ENCODE results near the gene RAB10. TPM values are rescaled to one million over a fixed set of nuclear protein-coding genes. Genes with fewer than 3 reads are reported as not detected.
"Not testable (repeated sequence)": the region's sequence is repeated elsewhere in the genome, so short reads cannot be mapped to it uniquely, and the experiment has no call there.

RAB10 gene
- total and polyA plus RNA-seq, 4 experiments from 2014 or later, result 67.8 to 108 (median 91.8) TPM

- Mint-ChIP-seq H3K4me3 (no peak overlapping the region), H3K4me1 (no peaks in the 10 kb centered on the region), H3K36me3 (no peaks in the 10 kb centered on the region), H3K27ac (no peak overlapping the region), H3K27me3 (peaks cover 0 to 2% of the 10 kb centered on the region in 2 donors), H3K9me3 (no peaks in the 10 kb centered on the region)
- Histone ChIP-seq H3K4me1 (ENCODE audit: insufficient read depth, low read length) (no peaks in the 10 kb centered on the region), H3K27me3 (ENCODE audit: insufficient read depth, low read length) (no peaks in the 10 kb centered on the region), H3K36me3 (ENCODE audit: insufficient read depth, low read length) (no peaks in the 10 kb centered on the region), H3K4me3 (ENCODE audit: low read length in 2 of 2) (no peak overlapping the region), H3K27ac (ENCODE audit: low read depth, low read length) (no peak overlapping the region), H3K9me3 (ENCODE audit: control insufficient read depth in 1 of 2, low read length in 2 of 2) (no peaks in the 10 kb centered on the region)
- POLR2A ChIA-PET (ENCODE audit: partially characterized antibody), result no interaction called here
- DNase-seq, result no peak
- CTCF ChIA-PET (ENCODE audit: partially characterized antibody), result no interaction called here
- intact Hi-C loops (cut with micrococcal nuclease), result no loop called here
These were observed 130.3 kb downstream of the RAB10 start for GRCh38 chr2:26164231-26164630.

DNA sequence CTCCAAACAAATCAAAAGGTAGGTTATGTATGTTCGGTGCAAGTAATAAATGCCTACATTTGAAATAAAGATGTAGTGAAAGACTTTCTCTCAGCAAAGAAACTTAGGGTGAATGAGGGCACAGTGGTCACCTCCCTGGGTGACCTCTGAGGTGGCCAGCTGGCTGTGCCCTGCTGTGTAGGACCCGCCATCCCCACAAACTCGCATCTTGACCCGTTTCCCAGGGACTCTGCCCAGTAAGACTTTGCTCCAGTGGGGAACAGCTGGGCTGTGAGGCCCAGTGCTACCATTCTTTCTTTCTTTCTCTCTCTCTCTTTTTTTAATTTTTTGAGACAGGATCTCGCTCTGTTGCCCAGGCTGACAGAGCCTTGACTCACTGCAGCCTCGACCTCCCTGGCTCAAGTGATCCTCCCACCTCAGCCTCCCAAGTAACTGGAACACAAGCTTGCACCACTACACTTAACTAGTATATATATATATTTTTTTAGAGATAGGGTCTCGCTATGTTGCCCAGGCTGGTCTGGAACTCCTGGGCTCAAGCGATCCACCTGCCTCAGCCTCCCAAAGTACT is 130.8 kb downstream of the RAB10 start:
- Histone ChIP-seq H3K27ac (ENCODE audit: low read depth, low read length) (no peak overlapping the region), H3K27me3 (ENCODE audit: insufficient read depth, low read length) (no peaks in the 10 kb centered on the region), H3K4me1 (ENCODE audit: insufficient read depth, low read length) (no peaks in the 10 kb centered on the region), H3K4me3 (ENCODE audit: low read length in 2 of 2) (no peak overlapping the region), H3K9me3 (ENCODE audit: control insufficient read depth in 1 of 2, low read length in 2 of 2) (no peaks in the 10 kb centered on the region), H3K36me3 (ENCODE audit: insufficient read depth, low read length) (no peaks in the 10 kb centered on the region)
- no peaks in the 10 kb centered on the region for H3K4me1 Mint-ChIP-seq
- DNase-seq, result no peak
- H3K36me3 Mint-ChIP-seq, result no peaks in the 10 kb centered on the region
- no peak overlapping the region for H3K27ac Mint-ChIP-seq
- ChIA-PET POLR2A (ENCODE audit: partially characterized antibody) (no interaction called here), CTCF (ENCODE audit: partially characterized antibody) (no interaction called here)
- H3K4me3 Mint-ChIP-seq, result no peak overlapping the region
- H3K27me3 Mint-ChIP-seq, result peaks cover 0 to 4% of the 10 kb centered on the region in 2 donors
- intact Hi-C loops (cut with micrococcal nuclease), result no loop called here
- no peaks in the 10 kb centered on the region for H3K9me3 Mint-ChIP-seq

DNA sequence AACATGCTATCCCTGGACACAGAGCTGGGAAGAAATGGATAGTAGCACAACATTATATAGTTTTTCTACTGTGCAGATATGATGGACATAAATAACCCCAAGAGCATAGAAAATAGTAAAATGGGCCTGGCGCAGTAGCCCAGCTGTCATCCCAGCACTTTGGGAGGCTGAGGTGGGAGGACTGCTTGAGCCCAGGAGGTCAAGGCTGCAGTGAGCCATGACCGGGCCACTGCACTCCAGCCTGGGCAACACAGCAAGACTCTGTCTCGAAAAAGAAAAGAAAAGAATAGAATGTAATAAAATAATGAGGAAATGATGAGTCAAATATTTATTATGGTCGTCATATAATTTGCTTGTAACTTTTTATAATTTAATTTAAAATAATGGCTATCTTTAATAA is 131.5 kb downstream of the RAB10 start:
- no peak for DNase-seq
- Histone ChIP-seq H3K4me3 (ENCODE audit: low read length in 2 of 2) (no peak overlapping the region), H3K9me3 (ENCODE audit: control insufficient read depth in 1 of 2, low read length in 2 of 2) (no peaks in the 10 kb centered on the region), H3K27me3 (ENCODE audit: insufficient read depth, low read length) (no peaks in the 10 kb centered on the region), H3K4me1 (ENCODE audit: insufficient read depth, low read length) (no peaks in the 10 kb centered on the region), H3K27ac (ENCODE audit: low read depth, low read length) (no peak overlapping the region), H3K36me3 (ENCODE audit: insufficient read depth, low read length) (no peaks in the 10 kb centered on the region)
- Mint-ChIP-seq H3K36me3 (no peaks in the 10 kb centered on the region), H3K4me3 (no peak overlapping the region), H3K27ac (no peak overlapping the region), H3K9me3 (no peaks in the 10 kb centered on the region), H3K27me3 (peaks cover 0 to 4% of the 10 kb centered on the region in 2 donors), H3K4me1 (no peaks in the 10 kb centered on the region)
- intact Hi-C loops (cut with micrococcal nuclease), result no loop called here
- CTCF ChIA-PET (ENCODE audit: partially characterized antibody), result no interaction called here
- POLR2A ChIA-PET (ENCODE audit: partially characterized antibody), result interaction anchor here (0.6 kb wide), 1 partner anchor 161 kb away, joined by 3 read pairs; no protein-coding TSS in a partner anchor

- H3K27me3 ChIP-seq (ENCODE audit: insufficient read depth, low read length); H3K27ac Mint-ChIP-seq; H3K9me3 ChIP-seq (ENCODE audit: control insufficient read depth in 1 of 2, low read length in 2 of 2); intact Hi-C loops (cut with micrococcal nuclease); H3K4me1 Mint-ChIP-seq; H3K4me3 ChIP-seq (ENCODE audit: low read length in 2 of 2); H3K4me1 ChIP-seq (ENCODE audit: insufficient read depth, low read length); H3K27ac ChIP-seq (ENCODE audit: low read depth, low read length); H3K4me3 Mint-ChIP-seq; H3K27me3 Mint-ChIP-seq; H3K36me3 Mint-ChIP-seq; H3K36me3 ChIP-seq (ENCODE audit: insufficient read depth, low read length); POLR2A ChIA-PET (ENCODE audit: partially characterized antibody); H3K9me3 Mint-ChIP-seq; DNase-seq: not testable (repeated sequence)
- CTCF ChIA-PET (ENCODE audit: partially characterized antibody), result interaction anchor here (1.0 kb wide), 1 partner anchor 18 kb away, joined by 3 read pairs; no protein-coding TSS in a partner anchor
These were observed 132.7 kb downstream of the RAB10 start for GRCh38 chr2:26166541-26166940.

DNA sequence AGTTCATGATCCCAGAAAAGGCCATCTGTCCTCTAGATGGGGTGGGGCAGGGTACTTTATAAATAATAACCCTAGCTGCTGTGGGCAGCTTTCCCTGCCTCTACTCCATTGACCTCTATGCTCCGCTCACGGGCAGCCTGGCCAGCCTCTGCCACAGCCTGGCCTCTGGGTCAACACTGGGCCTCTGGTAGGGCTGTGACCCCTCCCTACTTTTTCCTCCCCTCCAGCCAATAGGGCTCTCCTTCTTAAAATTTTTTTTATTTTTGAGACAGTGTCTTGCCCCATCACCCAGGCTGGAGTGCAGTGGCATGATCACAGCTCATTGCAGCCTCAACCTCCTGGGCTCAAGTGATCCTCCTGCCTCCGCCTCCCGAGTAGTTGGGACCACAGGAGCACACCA is 134.9 kb downstream of the RAB10 start:
- Mint-ChIP-seq H3K27me3 (peaks cover 3 to 17% of the 10 kb centered on the region in 2 donors), H3K27ac (no peak overlapping the region), H3K36me3 (peaks cover 0 to 1% of the 10 kb centered on the region in 2 donors), H3K4me1 (peaks cover 0 to 11% (median 8%) of the 10 kb centered on the region in 4 donors), H3K4me3 (no peak overlapping the region), H3K9me3 (no peaks in the 10 kb centered on the region)
- intact Hi-C loops (cut with micrococcal nuclease), result no loop called here
- Histone ChIP-seq H3K27me3 (ENCODE audit: insufficient read depth, low read length) (peaks cover 6% of the 10 kb centered on the region), H3K9me3 (ENCODE audit: control insufficient read depth in 1 of 2, low read length in 2 of 2) (no peaks in the 10 kb centered on the region), H3K27ac (ENCODE audit: low read depth, low read length) (no peak overlapping the region), H3K4me3 (ENCODE audit: low read length in 2 of 2) (no peak overlapping the region), H3K36me3 (ENCODE audit: insufficient read depth, low read length) (no peaks in the 10 kb centered on the region), H3K4me1 (ENCODE audit: insufficient read depth, low read length) (peaks cover 6% of the 10 kb centered on the region)
- POLR2A ChIA-PET (ENCODE audit: partially characterized antibody), result no interaction called here
- DNase-seq, result no peak
- CTCF ChIA-PET (ENCODE audit: partially characterized antibody), result no interaction called here

DNA sequence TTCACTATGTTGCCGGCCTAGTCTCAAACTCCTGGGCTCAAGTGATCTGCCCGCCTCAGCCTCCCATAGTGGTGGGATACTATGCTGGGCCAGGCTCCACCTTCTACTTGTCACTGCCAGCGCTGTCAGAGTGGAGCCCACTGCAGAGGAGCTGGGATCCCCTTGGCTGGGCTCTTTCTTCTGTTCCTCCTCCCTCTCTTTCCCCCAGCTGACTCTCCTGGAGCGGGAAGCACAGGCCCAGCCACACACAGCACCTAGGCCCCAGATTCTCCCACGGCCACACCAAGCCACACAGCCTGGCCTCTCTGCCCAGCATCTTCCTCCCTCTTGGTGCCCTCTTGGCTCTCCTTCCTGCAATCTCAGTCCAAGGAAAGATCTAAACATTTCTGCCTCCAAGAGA is 135.3 kb downstream of the RAB10 start:
- H3K9me3 ChIP-seq (ENCODE audit: control insufficient read depth in 1 of 2, low read length in 2 of 2), result no peaks in the 10 kb centered on the region

GRCh38 chr2:26169681-26170414 is 136.0 kb downstream of the RAB10 start:
- H3K4me3 ChIP-seq (ENCODE audit: low read length in 2 of 2), result no peak overlapping the region
- H3K27me3 Mint-ChIP-seq, result peaks cover 9 to 24% of the 10 kb centered on the region in 2 donors
- peaks cover 14% of the 10 kb centered on the region for H3K27me3 ChIP-seq (ENCODE audit: insufficient read depth, low read length)
- H3K9me3 ChIP-seq (ENCODE audit: control insufficient read depth in 1 of 2, low read length in 2 of 2), result no peaks in the 10 kb centered on the region
- peaks cover 3 to 18% (median 13%) of the 10 kb centered on the region in 4 donors for H3K4me1 Mint-ChIP-seq
- H3K36me3 ChIP-seq (ENCODE audit: insufficient read depth, low read length), result no peaks in the 10 kb centered on the region
- peaks cover 12% of the 10 kb centered on the region for H3K4me1 ChIP-seq (ENCODE audit: insufficient read depth, low read length)
- peak overlapping the region in 2 of 8 donors; percentile 18 to 45 for H3K4me3 Mint-ChIP-seq
- POLR2A ChIA-PET (ENCODE audit: partially characterized antibody), result interaction anchor here (1.1 kb wide), 1 partner anchor 15 kb away, joined by 4 read pairs; no protein-coding TSS in a partner anchor
- intact Hi-C loops (cut with micrococcal nuclease), result no loop called here
- DNase-seq, result no peak
- no peak overlapping the region for H3K27ac Mint-ChIP-seq
- CTCF ChIA-PET (ENCODE audit: partially characterized antibody), result interaction anchor here (0.6 kb wide), 1 partner anchor 219 kb away, joined by 3 read pairs; no protein-coding TSS in a partner anchor
- no peak overlapping the region for H3K27ac ChIP-seq (ENCODE audit: low read depth, low read length)
- no peaks in the 10 kb centered on the region for H3K9me3 Mint-ChIP-seq
- H3K36me3 Mint-ChIP-seq, result peaks cover 0 to 1% of the 10 kb centered on the region in 2 donors

More for the DNA sequence above, 135.3 kb downstream of the RAB10 start:
- peaks cover under 1 to 13% (median 9%) of the 10 kb centered on the region in 4 donors for H3K4me1 Mint-ChIP-seq
- no peak overlapping the region for H3K27ac ChIP-seq (ENCODE audit: low read depth, low read length)
- H3K27me3 Mint-ChIP-seq, result peaks cover 4 to 18% of the 10 kb centered on the region in 2 donors
- H3K36me3 ChIP-seq (ENCODE audit: insufficient read depth, low read length), result no peaks in the 10 kb centered on the region
- H3K27ac Mint-ChIP-seq, result no peak overlapping the region
- peaks cover 10% of the 10 kb centered on the region for H3K27me3 ChIP-seq (ENCODE audit: insufficient read depth, low read length)
- H3K36me3 Mint-ChIP-seq, result peaks cover 0 to 1% of the 10 kb centered on the region in 2 donors
- DNase-seq, result no peak
- H3K4me3 Mint-ChIP-seq, result no peak overlapping the region
- intact Hi-C loops (cut with micrococcal nuclease), result no loop called here
- H3K4me1 ChIP-seq (ENCODE audit: insufficient read depth, low read length), result peaks cover 11% of the 10 kb centered on the region
- H3K9me3 Mint-ChIP-seq, result no peaks in the 10 kb centered on the region
- ChIA-PET CTCF (ENCODE audit: partially characterized antibody) (no interaction called here), POLR2A (ENCODE audit: partially characterized antibody) (no interaction called here)
- H3K4me3 ChIP-seq (ENCODE audit: low read length in 2 of 2), result no peak overlapping the region
